ENCODE results near the gene NUCB1. TPM values are rescaled to one million over a fixed set of nuclear protein-coding genes. Genes with fewer than 3 reads are reported as not detected.

The NUCB1 gene
- total RNA-seq, 1 donor from 2014 or later, result 248 TPM

- peaks cover 2% of the 10 kb centered on the region for H3K36me3 ChIP-seq (ENCODE audit: control insufficient read depth, insufficient read depth, low read length)
- no peaks in the 10 kb centered on the region for H3K27me3 ChIP-seq (ENCODE audit: control insufficient read depth, insufficient read depth, low read length)
- TF ChIP-seq CTCF (IDR thresholded peaks at IDR 0.05; ENCODE audit: insufficient read depth, low read length, poor library complexity, severe bottlenecking), result no peak
- peak overlapping the region; percentile 88 for H3K4me3 ChIP-seq (ENCODE audit: low read depth, low read length)
- DNase-seq (ENCODE audit: low read depth), result no peak
Measured at GRCh38 chr19:48955308-48955958, 55.3 kb downstream of the NUCB1 start.

DNA sequence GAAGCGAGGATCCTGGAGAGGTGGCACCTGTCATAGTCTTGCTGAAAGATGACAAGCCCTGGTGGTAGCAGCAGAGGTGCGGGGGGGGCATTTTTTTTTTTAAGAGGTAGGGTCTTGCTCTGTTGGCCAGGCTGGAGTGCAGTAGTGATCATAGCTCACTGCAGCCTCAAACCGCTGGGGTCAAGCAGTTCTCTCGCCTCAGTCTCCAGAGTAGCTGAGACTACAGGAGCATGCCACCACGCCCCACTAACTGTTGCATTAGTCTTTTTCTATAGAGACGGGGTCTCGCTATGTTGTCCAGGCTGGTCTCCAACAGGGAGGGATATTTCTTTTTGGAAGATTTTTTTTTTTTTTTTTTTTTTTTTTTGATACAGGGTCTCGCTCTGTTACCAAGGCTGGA, 57.9 kb downstream of the NUCB1 start:
- H3K27me3 ChIP-seq (ENCODE audit: control insufficient read depth, insufficient read depth, low read length), result no peaks in the 10 kb centered on the region
- TF ChIP-seq CTCF (IDR thresholded peaks at IDR 0.05; ENCODE audit: insufficient read depth, low read length, poor library complexity, severe bottlenecking), result no peak
- H3K36me3 ChIP-seq (ENCODE audit: control insufficient read depth, insufficient read depth, low read length), result peaks cover 2% of the 10 kb centered on the region
- DNase-seq (ENCODE audit: low read depth), result no peak
- H3K4me3 ChIP-seq (ENCODE audit: low read depth, low read length), result no peak overlapping the region

DNA sequence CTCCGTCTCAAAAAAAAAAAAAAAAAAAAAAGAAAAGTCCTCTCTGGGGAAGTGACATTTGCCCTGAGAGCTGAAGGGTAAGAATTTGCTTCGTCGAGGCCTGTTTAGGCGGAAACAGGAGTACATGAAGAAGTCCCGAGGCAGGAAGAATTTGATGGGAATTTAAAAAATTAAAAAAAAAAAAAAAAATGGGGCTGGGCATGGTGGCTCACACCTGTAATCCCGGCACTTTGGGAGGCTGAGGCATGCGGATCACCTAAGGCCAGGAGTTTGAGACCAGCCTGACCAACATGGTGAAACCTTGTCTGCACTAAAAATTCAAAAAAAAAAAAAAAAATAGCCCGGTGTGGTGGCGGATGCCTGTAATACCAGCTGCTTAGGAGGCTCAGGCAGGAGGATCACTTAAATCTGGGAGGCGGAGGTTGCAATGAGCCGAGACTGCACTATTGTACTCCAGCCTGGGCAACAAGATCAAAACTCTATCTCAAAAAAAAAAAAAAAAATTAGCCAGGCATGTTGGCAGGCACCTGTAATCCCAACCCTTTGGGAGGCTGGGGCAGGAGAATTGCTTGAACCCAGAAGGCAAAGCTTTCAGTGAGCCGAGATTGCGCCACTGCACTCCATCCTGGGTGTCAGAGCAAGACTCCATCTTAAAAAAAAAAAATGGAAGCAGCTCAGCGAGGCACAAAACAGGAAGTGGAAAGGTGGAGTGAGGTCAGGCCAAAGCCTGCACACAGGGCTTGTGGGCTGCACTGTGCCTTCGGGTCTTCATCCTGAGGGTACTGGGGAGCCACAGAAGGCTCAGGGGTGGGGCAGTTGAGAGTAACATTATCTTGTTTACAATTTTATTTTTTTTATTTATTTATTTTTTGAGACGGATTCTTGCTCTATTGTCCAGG, 59.5 kb downstream of the NUCB1 start:
- no peak for TF ChIP-seq CTCF (IDR thresholded peaks at IDR 0.05; ENCODE audit: insufficient read depth, low read length, poor library complexity, severe bottlenecking)
- no peak for DNase-seq (ENCODE audit: low read depth)
- peaks cover 2% of the 10 kb centered on the region for H3K36me3 ChIP-seq (ENCODE audit: control insufficient read depth, insufficient read depth, low read length)

GRCh38 chr19:48961051-48961649, 61.0 kb downstream of the NUCB1 start:
- H3K36me3 ChIP-seq (ENCODE audit: control insufficient read depth, insufficient read depth, low read length), result peaks cover 2% of the 10 kb centered on the region
- DNase-seq (ENCODE audit: low read depth), result no peak
- H3K4me3 ChIP-seq (ENCODE audit: low read depth, low read length), result no peak overlapping the region
- no peaks in the 10 kb centered on the region for H3K27me3 ChIP-seq (ENCODE audit: control insufficient read depth, insufficient read depth, low read length)
- no peak for TF ChIP-seq CTCF (IDR thresholded peaks at IDR 0.05; ENCODE audit: insufficient read depth, low read length, poor library complexity, severe bottlenecking)

More for the DNA sequence above, 59.5 kb downstream of the NUCB1 start:
- Histone ChIP-seq H3K4me3 (ENCODE audit: low read depth, low read length) (no peak overlapping the region), H3K27me3 (ENCODE audit: control insufficient read depth, insufficient read depth, low read length) (no peaks in the 10 kb centered on the region)

- no peak for DNase-seq (ENCODE audit: low read depth)
- no peak overlapping the region for H3K4me3 ChIP-seq (ENCODE audit: low read depth, low read length)
- peaks cover 2% of the 10 kb centered on the region for H3K36me3 ChIP-seq (ENCODE audit: control insufficient read depth, insufficient read depth, low read length)
- H3K27me3 ChIP-seq (ENCODE audit: control insufficient read depth, insufficient read depth, low read length), result no peaks in the 10 kb centered on the region
- no peak for TF ChIP-seq CTCF (IDR thresholded peaks at IDR 0.05; ENCODE audit: insufficient read depth, low read length, poor library complexity, severe bottlenecking)
Measured at GRCh38 chr19:48961673-48962028, 61.5 kb downstream of the NUCB1 start.

Measured in kidney epithelial cell (primary cell).